Transverse colon (tissue), 4 donors: Measurements from ENCODE around the gene FMNL2.

Experiments
- CTCF ChIP-seq, 5 experiments: fragments of 200-600 bp in 3 of 5; fragments of 450-650 bp in 2 of 5; sonication (generic) in 3 of 5; IDR thresholded peaks; 1 replicate in 2 of 5; 2 replicates in 3 of 5; pipeline ENCODE4 v1.5.1; 2016 to 2017; ENCODE audit warnings: antibody characterized with exemption in 5 of 5, inconsistent platforms in 3 of 5, mild to moderate bottlenecking in 2 of 5, moderate library complexity in 1 of 5
- POLR2A ChIP-seq: fragments of 450-650 bp; IDR thresholded peaks from one replicate; pipeline ENCODE4 v1.6.1; 2016; ENCODE audit warnings: antibody characterized with exemption, mild to moderate bottlenecking, moderate library complexity
- POLR2AphosphoS5 ChIP-seq, 3 donors: sonication (generic); formaldehyde crosslinking; IDR thresholded peaks; one replicate each; pipeline ENCODE4 v1.6.1; 2016; ENCODE audit warnings: antibody characterized with exemption in 3 of 3

DNA sequence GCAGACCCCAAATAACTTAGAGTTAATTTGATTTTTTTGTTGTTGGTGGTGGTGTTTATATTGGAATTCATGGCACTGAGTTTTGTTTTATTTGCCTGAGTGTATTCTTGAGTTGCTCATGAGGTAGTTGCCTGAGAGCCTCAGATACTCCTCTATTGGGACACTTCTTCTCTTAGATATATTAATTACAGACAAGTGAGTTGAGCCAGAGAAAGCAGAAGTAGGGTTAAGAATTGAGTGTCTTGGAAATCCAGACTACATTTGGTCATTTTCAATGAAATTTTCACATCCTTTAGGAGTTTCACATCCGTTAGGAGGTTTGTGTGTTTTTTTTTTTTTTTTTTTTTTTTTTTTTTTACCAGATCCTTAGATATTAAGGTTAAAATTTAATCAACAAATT lies 29.0 kb downstream of the FMNL2 start:
- TF ChIP-seq CTCF (IDR thresholded peaks at IDR 0.05) = no peak
- no peak for TF ChIP-seq POLR2AphosphoS5 (IDR thresholded peaks at IDR 0.05)
- no peak for TF ChIP-seq POLR2A
